Suppressor macrophage treated with lipopolysaccharide for 4 hours (primary cell): ENCODE measurements around the gene CDH6.
A peak's percentile ranks its signal among the peaks of the same experiment; 100 is the strongest.

Experiments
- DNase-seq: peaks from one replicate; pipeline ENCODE4 v3.0.0-alpha.2; 2020

The CDH6 gene

DNA sequence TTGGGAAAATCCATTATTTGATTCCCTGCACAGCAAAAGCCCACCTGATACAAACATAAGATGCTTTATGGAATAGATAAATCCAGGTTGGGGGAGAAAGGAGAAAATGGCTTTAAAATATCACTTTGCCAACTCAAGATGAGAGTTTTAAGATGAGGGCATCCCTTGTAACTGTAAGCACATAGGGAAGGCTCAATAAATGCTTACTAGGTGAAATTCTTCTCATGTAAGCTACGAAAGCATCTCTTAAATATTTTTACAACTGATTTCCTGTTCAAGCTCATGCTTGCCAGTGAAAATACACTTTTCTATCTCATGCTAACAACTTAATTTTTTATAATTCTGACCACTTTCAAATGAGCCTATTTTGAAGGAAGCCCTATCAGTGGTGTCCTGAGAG lies 11.5 kb downstream of the CDH6 start:
- no peak for DNase-seq

DNA sequence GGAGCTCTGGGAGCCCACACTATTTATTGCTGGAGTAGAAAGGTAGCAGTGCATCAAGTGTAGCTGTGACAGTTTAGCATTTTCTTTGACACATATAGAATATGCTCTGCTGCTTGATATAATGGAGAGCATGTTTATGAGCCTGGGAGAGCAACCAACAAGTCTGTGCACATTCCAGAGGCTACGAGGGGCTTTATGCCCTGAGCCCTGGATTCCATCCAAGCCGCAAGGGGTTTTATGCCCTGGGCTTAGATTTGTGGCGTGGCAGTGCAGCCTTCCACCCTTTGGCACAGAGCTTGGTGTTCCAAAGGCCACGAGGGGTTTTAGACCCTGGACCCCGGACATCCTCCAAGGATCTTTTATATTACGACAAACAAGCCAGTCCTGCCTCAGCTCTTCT lies 14.6 kb downstream of the CDH6 start:
- no peak for DNase-seq

DNA sequence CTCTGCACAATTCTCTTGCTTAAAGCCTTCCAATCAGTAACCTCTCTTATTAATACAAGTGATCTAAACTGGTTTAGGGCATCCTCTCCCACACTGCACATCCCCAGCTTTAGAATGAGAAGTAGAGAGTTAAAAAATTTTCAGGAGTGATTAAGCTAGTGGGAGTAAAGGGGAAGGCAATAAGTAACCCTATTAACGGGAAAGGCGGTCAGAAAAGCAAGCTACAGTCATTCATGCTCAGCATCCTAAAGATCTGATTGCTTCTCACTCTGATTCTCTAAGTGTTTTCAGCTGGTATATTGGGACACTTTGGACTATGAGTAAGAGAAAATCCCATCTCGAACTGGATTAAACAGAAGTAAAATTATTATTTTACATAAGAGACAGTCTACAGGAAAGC lies 15.8 kb downstream of the CDH6 start:
- no peak for DNase-seq

DNA sequence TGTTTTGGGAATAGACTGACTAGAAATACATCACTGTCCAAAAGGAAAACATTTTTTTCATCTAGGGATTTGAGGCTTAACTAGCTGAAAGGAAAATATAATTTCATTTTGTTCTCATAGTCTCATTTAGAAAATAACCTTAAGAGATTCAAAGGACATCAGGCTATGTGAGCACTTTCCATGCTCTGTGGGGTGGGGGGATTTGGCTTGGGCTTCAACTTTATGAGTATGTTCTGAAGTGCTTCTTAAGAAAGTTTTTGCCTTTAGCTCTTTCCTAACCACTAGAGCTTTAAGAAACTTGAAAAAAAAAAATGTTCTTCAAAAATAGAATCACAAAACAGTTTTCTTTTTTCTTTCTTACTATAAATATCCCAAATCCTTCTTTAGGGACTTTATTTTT lies 17.6 kb downstream of the CDH6 start:
- no peak for DNase-seq

DNA sequence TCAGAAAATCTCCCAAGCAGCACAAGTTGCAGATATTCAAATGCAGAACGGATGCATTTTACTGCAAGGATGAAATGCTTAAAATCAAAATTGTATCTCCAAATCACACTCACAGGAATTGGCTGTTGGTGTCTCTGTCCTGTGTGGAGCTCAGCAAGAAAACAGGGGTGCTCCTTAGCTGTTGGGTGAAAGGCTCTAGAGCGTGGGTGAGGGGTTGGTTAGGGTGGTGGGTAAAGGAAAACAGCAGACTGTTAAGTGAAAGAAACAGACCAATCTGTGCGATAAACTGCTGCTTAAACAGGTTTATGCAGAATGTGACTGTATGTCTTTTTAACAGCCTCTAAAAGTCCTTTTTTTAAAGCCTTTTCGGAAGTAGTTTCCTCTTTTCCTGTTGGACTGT lies 19.8 kb downstream of the CDH6 start:
- no peak for DNase-seq

DNA sequence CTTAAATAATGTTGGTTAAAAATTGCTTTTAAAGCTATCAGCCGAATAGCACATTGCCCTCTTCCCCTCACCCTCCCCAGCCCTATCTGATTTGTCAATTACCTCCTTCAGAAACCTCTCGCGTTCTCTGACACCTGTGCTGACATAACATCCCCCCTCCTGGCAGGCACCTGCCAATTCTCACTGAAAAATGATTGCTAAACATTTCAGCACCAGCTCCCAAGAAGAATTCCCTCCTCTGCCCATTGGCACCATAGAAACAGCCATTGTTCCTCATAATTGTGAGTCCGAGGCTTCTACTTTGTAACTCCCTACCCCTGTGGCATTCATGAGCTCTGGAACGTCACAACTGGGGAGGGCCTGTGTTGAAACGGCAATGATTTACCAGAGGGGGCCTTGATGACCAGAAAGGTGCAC lies 20.2 kb downstream of the CDH6 start:
- no peak for DNase-seq

DNA sequence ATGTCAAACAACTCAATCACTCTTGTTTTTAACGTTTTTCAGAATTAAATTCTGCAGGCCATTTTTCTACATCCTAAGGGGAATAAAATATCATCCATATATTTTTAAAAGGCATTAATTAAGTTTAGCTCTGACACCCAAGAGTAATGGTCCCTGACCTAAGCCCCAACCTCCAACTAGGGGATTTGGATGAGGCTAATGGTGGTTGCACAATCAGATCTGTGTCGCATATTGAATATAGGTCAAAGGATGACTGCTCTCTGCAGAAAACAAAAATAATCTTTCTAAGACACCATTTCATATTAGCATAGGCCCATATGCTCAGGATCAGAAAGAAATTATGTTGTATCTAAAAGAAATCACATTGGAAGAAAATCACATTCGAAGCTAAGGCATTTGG lies 20.7 kb downstream of the CDH6 start:
- no peak for DNase-seq

DNA sequence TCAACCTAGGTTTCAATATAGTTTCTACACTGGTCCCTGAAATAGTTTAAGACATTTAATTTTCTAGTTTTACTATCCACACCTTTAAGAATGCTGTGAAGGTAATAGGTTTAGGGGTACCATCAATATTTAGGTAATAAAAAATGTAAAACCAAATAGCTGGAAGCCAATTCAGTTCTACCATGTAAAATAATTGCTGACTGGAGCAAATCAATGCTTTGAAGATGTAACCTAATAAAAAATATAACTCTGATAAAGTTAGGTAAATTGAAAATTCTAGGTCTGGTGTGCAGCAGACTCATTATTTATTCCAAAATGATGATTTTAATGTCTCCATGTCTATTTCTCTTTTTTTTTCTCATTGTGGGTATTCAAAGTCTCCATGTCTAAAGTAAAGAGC lies 21.8 kb downstream of the CDH6 start:
- DNase-seq, result no peak

DNA sequence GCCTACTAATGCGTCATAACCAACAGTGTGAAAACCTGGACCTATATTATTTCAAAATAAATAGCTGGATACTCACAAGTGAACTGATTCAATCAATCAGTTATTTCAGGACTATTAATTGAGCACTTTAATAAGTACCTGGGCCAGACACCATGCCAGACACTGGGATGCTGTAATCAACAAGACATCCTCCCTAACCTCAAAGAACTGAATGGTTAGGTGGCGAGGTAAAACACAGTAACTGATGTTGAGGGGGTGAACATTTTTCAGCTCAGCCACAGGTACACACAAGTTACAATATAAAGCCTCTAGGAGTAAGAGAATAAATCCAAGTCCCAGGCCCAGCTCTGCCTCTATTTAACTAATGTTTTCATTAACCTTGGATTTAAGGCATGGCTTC lies 24.0 kb downstream of the CDH6 start:
- DNase-seq, result no peak

DNA sequence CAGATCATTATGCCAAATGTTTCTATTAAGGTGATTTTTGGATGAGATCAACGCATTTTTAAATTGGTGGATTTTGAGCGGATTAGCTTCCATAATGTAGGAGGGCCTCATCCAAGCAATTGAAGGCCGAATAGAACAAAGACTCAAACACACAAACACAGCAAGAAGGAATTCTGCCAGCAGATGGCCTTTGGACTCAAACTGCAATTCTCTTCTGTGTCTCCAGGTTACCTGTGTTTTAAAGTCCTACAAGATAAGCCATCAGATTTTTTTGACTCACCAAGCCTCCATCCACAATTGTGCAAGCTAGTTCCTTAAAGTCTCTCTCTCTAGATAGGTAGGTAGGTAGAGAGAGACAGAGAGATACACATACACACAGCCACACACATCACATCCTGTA lies 25.5 kb downstream of the CDH6 start:
- DNase-seq, result no peak

DNA sequence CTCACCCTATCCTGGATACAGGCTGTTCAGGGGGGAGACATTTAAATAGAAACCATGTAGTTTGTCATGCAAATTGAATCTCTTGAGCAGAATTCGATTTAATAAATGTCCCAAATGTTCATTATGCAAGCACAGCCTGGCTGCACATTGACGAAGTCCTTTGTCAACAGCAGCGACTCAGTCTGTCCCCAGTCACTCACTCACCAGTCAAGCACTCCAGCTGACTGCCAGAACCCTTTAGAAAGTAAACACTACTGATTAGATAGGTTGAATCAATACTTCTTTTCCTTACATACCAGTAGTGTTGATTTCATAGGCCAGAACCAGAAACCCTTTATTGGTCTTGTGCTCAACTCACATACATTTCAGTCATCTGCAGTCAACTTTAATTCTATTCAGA lies 27.5 kb downstream of the CDH6 start:
- DNase-seq, result no peak

DNA sequence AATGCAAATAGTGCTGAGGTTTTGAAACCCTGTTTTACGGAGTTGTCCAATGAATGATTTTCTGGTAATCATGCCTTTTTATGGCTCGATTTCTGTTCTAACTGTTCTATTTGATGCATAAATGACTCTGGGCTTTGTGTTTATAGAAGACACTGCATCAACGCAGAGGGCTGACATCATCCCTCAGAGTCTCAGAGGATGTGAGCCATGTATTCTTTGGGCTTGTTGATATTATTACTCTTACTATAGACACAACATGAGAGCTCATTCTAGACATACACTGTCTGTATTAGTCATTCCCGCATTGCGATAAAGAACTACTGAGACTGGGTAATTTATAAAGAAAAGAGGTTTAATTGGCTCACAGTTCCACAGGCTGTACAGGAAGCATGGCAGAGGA lies 31.6 kb downstream of the CDH6 start:
- DNase-seq, result no peak

DNA sequence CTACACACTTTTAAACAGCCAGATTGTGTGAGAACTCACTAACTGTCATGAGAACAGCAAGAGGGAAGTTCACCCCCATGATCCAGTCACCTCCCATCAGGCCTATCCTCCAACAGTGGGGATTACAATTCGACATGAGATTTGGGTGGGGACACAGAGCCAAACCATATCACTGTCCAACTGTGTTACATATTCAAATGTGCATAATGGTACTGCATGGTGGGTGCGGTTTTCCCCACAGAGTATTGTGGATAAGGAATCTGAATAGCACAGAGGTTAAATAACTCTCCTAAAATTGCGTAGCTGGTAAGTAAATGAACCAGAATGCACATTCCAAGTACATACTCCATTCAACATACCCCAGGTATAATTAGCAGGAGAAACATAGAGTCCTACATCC lies 32.1 kb downstream of the CDH6 start:
- no peak for DNase-seq

DNA sequence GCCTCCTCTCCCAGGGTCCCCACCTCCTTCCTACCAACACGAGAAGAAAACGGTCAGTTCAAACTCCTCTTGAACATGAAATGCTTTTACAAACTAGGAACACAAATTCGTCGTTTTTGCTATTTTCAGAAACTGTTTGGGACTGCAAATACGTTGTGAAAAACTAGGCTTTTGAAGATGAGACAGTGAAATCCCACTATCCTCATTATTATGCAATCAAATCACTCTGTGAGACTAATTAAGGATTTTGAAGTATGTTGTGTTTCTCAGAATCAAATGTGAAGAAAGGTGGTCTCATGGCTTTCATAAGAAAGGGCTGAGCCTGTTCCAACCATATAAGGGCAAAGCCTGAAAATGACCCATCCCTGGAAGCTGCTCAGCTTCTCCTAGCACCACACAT lies 33.2 kb downstream of the CDH6 start:
- DNase-seq, result no peak

DNA sequence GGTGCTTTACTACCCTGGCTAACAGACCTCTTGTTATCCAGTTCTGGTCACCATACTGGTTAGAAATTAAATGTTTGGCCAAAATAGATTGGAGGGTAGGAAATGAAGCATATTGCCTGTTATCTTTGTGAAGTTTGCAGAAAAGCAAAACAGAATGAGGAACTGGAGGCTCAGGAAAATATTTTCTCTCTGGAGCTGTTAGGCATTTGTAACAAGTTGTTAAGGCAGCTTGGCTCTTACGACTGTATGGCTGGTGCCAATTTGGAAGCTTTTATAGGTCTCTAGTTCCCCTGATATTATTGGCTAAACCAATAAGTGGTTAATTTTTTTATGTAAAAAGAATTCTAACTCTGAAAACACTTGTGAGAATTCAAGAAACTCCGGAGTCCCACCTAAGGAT lies 35.8 kb downstream of the CDH6 start:
- no peak for DNase-seq

DNA sequence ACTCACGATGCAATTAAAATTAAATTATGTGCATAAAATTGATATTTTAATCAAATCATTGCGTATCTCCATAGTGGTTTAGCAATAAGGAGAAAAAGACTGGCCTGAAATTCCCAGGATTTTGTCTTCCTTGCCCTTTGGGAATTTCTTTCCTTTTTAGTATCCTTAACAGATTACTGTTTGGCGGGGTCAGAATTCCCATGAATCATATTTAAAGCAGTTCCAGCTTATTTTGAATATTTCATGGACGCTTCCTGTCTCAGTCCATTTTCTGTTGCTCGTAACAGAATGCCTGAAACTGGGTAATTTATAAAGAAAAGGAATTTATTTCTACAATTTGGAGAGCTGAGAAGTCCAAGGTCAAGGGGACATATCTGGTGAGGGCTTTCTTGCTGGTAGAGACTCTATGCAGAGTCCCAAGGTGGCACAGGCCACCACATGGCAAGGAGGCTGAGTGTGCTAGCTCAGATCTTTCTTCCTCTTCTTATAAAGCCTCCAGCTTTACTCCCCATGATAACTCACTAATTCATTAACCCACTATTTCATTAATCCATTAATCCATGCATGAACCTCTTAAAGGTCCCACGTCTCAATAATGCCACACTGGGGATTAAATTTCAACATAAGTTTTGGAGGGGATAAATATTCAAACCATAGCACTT lies 37.8 kb downstream of the CDH6 start:
- DNase-seq, result no peak

DNA sequence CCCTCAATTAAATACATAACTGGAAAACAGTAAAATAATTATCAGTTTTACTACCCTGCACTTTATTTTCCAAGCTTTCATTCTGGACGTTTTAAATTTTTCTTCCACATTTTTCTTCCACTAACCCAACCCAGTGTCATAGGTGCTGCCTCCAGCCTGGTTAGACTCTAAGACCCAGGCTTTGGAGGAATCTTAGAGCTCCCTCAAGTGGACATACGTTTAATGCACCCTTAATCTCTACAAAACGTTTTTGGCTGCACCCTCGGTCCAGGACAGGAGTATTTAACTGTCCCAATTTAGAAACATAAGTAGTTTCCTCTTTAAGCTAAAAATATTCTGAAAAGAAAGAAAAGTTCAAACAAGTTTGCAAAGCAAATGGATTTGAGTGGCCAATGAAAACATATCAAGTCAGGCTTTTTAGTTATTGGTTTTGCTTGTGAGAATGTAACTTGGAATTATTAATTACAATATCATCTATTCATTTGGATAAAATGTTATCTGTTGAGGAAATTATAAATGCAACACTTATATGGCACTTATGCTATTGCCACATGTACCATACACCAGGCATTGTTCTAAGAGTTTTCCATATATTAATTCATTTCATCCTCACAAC lies 38.9 kb downstream of the CDH6 start:
- peak; percentile 53 for DNase-seq

DNA sequence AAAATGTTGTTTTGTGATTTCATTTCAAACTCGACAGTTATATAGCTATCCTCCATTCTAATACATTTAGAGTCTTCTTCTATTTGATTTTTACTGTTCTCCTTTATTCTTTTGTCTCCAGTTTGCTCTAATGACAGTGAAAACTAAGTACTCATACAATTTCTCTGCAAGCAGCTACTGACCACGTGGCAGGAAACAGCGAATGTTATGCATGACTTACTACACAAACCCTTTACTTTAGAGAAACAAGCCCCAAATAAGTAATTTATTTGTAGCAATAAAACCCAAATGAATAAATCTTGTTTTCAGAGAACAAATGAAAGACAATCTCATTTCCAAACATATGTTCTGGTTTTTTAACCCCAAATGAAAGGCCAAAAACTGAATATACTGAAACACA lies 41.9 kb downstream of the CDH6 start:
- no peak for DNase-seq

DNA sequence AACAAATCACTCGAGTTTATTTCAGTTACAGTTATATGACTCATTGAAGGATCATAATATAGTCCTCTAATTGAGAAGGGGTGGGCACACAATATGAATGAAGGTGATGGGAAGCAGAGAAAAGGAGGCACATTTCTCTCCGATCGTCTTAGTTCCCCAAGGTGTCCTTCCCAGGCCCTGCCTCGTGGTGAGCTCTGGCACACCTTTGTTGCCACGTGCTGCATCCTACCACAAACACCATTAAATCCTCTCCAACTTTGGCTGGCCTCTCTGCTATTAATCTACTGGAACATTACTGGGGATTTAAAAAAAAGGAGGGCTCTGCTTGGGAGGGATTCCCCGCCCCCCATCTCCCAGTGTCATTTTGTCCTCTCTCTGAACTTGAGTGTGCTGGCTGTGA lies 42.9 kb downstream of the CDH6 start:
- DNase-seq, result no peak

DNA sequence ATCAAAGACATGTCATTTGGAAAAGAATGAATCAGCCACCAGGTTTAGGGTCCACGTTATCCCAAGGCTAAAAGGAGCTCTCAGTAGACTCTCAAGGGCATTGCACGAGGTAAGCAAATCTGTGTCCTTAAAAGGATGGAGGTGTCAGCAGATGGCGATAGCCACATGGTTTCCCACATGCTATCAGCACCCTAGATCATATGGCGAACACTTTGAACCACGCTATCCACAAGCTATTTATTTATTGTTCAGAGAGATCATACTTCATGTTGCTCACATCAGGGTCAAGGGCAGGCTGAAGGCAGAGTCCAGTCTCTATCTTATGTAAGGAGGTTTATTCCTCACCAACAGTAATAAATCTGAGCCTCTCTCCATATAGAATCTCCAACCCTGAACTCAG lies 43.7 kb downstream of the CDH6 start:
- no peak for DNase-seq

DNA sequence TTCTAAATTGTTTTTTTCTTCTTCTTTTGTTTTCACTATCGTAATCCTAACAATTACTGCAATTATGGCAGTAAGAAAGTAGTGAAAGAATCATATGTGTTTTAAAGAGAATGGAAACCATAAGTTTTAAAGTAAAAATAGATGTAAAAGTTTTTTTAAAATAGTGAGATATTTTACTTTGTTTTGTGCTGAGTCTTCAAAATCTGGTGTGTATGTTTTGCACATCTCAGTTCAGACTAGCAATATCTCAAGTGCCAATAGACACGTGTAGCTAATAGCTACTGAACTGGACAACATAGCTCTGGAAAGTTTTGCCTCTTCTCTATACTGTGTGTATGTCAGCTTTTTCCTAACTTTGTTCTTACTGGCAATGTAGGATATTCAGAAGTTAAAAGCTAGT lies 45.0 kb downstream of the CDH6 start:
- no peak for DNase-seq

DNA sequence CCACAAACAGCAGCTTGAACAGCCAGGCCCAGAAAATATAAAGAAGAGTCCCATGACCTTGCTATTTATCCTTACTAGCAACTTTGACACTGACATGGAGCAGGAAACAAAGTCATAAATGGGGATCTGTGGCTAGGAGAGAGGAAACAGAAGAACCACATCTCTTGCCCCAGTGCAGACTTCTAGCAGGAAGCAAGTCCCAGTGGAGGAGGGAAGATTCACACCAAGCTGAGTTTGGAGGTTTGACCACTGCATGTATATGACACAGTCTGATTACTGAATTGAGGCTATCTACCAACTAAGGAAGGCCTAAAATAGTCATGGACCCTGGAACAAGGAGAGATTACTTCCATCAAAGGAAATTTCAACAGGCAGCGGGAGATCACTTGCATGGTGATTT lies 51.4 kb downstream of the CDH6 start:
- DNase-seq, result no peak

DNA sequence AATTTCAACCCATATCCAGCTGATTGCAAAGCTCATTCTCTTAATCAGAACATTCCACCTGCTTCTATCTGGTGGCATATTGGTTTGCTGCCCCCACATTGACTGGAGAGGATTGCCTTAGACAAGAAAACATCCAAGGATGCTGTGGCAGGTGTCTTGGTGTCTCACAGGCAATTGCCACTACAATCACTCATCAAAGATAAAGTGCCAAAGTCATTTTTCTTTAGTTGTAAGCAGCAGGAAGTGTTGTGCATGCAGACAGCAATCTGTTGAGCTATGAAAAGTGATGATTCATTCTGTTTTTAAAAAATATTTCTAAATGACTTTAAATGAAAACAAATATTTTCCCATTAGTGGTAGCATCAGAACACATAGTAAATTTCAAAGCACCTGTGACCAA lies 53.9 kb downstream of the CDH6 start:
- no peak for DNase-seq

DNA sequence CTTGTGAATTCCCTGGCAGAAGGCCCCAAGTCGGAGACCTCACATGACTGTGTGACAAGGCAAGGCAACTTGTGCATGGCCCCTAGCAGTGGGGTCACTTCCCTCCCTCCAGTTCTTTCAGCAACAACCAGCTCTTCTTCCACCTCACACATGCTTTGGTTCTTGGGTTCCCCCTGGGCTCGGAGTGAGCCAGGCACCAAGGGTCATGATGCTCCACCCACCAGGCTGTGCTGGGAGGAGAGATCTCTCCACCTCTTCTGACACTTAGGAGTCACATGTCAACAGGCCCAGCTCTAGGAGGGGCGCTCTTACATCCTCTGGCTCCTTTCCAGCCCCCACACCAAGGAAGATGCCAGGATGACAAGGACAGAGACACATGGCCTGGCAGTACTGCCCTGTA lies 56.7 kb downstream of the CDH6 start:
- DNase-seq, result no peak

DNA sequence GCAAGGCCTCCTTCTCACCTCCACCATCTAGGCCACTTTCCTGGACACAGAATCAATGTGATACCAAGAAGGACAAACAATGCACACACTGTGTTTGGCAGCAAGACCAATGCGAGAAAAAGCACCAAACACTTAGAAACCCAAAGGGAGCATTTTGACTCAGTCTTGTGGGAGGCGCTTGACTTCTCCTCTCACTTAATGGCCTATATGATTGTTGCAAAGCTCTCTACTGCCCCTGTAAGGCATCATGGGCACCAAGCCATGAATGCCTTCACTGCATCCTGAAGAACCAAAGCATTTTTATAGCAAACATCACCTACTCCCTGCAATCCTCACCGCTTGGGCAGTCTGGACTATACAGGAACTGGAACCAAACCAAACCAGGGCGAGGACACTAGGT lies 57.5 kb downstream of the CDH6 start:
- DNase-seq, result no peak

DNA sequence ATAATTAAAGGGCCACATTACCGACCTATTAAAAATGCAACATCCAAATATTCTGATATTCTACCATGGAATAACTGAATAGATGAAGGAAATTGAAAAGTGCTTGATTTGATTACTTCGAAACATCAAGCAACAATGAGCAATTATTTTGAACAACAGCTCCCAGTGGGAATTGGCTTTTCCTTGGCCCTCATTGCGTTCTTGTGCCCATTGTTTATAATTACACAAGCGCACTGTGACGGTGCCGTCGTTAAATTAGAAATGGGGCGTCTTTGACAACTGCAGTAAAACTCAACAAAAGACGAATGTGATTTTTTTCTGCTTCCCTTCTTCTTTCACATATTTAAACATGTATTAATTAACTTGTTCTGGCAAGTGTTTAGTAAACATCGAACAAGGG lies 61.6 kb downstream of the CDH6 start:
- DNase-seq, result no peak
